Measurements from ENCODE around the gene PRR3.

Gene PRR3

GRCh38 chr6:30533460-30534294, 23.4 kb upstream of the PRR3 start:
- no peak for DNase-seq (ENCODE audit: low read depth in 1 of 2, low spot score in 1 of 2)

GRCh38 chr6:30537931-30538330, 19.2 kb upstream of the PRR3 start:
- DNase-seq (ENCODE audit: low read depth in 1 of 2, low spot score in 1 of 2), result no peak

DNA sequence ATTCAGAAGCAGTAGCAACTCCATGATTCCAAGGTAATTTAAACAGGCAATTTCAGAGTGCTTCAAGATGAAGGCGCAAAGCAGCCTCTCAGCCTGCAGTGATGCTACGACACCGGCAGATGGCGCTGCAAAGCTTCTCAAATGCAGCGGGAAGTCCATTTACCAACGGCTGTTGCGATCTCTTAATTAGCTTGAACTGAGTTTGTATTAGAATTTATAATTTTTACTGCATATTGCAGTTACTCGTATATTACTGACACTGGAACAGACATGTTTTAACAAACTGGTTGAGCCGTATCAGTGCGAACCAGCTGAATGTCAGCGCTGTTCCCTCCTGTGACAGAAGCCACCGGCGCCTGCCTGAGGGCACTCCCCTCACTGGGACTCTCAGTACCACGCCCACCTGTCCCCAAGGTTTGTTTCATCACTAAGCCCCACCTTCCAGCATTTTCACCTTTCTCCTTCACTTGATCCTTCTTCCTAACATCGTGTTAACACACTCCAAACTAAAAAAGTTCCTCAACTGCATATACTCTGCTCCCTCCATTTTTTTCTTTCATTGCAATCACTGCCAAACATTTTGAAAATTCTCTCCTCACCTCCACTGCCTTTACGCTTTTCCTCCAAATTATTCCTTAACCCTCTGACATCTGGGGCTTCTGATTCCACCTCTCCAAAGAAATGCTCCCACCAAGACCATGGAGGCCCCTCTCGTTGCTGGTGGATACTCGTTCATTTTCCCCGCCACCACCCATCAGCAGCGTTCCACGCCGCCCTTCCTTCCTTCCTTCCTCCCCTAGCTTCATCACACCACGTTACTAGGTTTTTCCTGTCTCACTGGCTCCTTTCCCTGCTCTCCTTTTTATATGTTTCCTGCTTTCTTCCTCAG, 15.3 kb upstream of the PRR3 start:
- peak; percentile 62 to 75 for DNase-seq (ENCODE audit: low read depth in 1 of 2, low spot score in 1 of 2)

- DNase-seq (ENCODE audit: low read depth in 1 of 2, low spot score in 1 of 2), result no peak
These were observed 14.7 kb upstream of the PRR3 start for GRCh38 chr6:30542404-30542725.

- no peak for DNase-seq (ENCODE audit: low read depth in 1 of 2, low spot score in 1 of 2)
These were observed 14.2 kb upstream of the PRR3 start for GRCh38 chr6:30542915-30543314.

- no peak for DNase-seq (ENCODE audit: low read depth in 1 of 2, low spot score in 1 of 2)
These were observed 13.3 kb upstream of the PRR3 start for GRCh38 chr6:30543821-30544220.

GRCh38 chr6:30544666-30545272, 12.3 kb upstream of the PRR3 start:
- DNase-seq (ENCODE audit: low read depth in 1 of 2, low spot score in 1 of 2), result no peak

DNA sequence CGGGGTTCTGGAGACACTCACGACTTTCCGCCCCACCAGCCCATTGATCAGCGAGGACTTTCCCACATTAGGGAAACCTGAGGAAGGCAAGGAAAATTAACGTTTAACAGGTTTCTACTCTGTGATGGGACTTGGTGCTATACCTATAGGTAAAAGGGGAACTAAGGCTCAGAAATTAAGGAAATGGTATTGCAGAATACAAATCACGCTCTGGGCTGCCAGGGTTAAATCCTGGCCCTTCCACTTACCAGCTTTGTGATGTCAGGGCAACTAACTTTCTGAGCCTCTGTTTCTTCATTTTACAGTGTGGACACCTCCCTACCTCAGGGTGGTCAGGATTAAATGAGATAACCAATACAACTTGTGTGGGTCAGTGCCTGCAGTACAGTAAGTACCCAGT, 9.6 kb upstream of the PRR3 start:
- DNase-seq (ENCODE audit: low read depth in 1 of 2, low spot score in 1 of 2), result no peak

- no peak for DNase-seq (ENCODE audit: low read depth in 1 of 2, low spot score in 1 of 2)
These were observed 8.7 kb upstream of the PRR3 start for GRCh38 chr6:30548375-30548774.

GRCh38 chr6:30554404-30554803, 2.7 kb upstream of the PRR3 start:
- DNase-seq (ENCODE audit: low read depth in 1 of 2, low spot score in 1 of 2), result no peak

DNA sequence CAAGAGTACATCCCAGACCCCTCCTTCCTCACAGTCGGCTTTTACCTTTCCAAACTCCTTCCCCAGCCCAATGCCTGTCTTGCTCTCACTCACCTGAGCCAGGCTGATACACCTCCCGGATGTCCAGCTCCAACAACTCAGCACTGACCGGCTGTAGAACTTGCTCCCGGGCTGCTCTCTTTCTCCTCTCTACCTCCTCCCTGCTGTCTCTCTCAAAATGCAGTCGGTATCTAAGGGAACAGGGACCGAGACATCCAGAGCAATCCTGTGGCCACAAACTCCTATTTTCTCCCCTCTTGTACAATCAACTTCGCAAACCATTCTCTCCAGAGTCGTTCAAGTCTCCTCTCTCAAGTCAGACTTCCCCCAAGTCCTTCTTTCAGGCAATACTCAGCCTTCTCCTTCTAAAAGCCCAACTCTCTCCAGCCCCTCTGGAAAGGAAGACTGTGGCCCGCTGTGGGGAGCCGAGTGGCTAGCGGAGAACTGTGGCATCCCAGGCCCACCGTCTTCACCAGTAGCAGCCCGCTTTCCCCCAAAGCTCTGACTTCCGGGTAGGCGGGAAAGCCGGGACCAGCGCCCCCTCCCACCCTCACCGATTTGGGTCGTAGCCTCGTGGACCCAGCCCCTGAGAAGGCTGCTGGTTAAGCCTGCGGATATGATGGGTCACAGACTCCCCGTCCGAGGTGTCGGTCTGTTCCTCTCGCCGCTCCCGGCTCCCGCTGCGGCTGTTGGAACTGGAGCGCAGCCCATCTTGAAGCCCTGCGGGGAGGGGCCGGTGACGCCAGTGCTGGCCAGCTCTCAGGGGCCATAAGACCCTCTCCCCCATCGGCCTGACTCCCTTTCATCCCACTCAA, 1.9 kb upstream of the PRR3 start:
- no peak for DNase-seq (ENCODE audit: low read depth in 1 of 2, low spot score in 1 of 2)

GRCh38 chr6:30555816-30556065, 1.4 kb upstream of the PRR3 start:
- DNase-seq (ENCODE audit: low read depth in 1 of 2, low spot score in 1 of 2), result no peak

- peak; percentile 99 for DNase-seq (ENCODE audit: low read depth in 1 of 2, low spot score in 1 of 2)
These were observed 809 bp upstream of the PRR3 start, which contains the start of gene GNL1 for GRCh38 chr6:30556066-30556905. GNL1 (minus strand) TSS chr6:30556489; CDS start chr6:30556203, 286 bp downstream.

DNA sequence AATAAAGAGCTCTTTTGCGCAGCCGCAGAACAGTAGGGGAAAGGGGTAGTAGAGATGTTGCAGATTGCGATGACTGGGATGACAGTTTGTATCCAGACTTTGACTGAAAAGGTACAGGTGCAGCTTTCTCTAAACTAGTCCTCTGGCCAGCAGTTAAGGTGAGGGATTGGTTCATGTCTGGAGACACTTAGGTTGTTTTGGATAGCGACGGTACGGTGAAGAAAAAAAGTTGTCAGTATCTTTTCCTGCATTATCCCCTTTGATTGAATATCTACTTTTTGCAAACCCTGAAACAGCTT, 537 bp downstream of the PRR3 start:
- DNase-seq (ENCODE audit: low read depth in 1 of 2, low spot score in 1 of 2), result peak in 1 of 2 donors; percentile 63

- DNase-seq (ENCODE audit: low read depth in 1 of 2, low spot score in 1 of 2), result no peak
These were observed 3.8 kb downstream of the PRR3 start for GRCh38 chr6:30560930-30561329.

- DNase-seq (ENCODE audit: low read depth in 1 of 2, low spot score in 1 of 2), result no peak
These were observed 5.7 kb downstream of the PRR3 start for GRCh38 chr6:30562470-30563425.

DNA sequence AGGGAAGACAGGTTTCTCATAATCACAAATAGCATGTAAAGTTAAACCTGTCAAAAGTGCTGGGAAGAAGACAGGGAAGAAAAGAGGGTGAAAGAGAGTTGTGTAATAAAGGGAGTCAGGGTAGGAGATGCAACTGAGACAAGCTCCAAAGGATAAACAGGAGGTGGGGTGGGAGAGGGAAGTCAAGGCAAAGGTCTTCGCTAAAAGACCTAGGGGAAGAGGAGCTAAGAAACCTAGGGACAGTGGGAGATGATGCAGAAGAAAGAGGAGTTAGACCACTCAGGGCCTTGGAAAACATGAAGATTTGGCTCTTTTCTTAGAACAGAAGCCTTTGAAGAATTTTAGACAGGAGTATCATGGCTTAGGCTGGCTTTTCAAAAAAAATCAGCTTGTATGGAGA, 7.0 kb downstream of the PRR3 start:
- no peak for DNase-seq (ENCODE audit: low read depth in 1 of 2, low spot score in 1 of 2)

DNA sequence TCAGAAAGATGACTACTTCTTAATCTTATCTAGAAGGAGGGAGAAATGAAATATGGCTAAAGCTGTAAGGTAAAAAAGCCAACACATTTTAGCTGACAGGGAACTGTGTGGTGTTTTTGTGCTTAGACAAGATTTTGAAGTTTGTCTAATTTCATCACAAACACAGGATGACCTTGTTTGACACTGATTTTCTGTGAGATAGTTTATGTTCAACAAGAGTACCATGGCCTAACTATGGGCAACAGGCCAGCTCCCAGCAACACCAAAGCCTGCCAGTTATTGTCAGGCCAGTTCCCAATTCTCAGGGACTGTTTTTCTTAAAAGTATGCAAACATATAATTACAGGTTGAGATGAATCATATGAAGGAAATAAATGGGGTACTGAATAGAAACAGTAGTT, 8.7 kb downstream of the PRR3 start:
- DNase-seq (ENCODE audit: low read depth in 1 of 2, low spot score in 1 of 2), result no peak

DNA sequence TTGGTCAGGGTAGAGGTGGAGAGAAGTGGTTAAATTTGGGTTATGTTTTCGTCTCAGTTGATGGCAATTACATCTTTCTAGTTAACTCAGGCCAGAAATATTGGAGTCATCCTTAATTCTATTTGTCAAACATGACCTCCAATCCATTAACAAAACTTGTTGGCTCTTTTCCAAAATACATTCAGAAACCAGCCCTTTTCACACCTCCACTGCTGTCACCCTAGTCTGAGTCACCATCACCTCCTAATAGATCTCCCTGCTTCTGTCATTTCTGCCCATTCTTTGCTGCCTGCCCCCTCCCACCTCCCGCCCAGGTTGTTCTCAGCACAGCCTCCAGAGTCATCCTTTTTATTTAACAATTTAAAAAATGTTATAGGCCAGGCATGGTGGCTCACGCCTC, 11.2 kb downstream of the PRR3 start:
- DNase-seq (ENCODE audit: low read depth in 1 of 2, low spot score in 1 of 2), result peak in 1 of 2 donors; percentile 52
